B cell (primary cell): ENCODE results near the gene SIPA1. TPM values are rescaled to one million over a fixed set of nuclear protein-coding genes. Genes with fewer than 3 reads are reported as not detected.

Experiments used
- ATAC-seq: fragments of 200-7000 bp; cut with Tn5 transposase; one replicate; pipeline ENCODE4 v1.10.0; 2021; ENCODE audit warnings: low read depth, mild to moderate bottlenecking, moderate number of reproducible peaks, moderate library complexity
- CTCF ChIA-PET: fragments of 350-600 bp; sonication (Branson Sonifier 250); formaldehyde crosslinking; loops from one replicate; lab custom pipeline; 2021; ENCODE audit warnings: antibody characterized with exemption, inconsistent platforms; lab: Charles Lee
- POLR2A ChIA-PET: fragments of 350-600 bp; sonication (Branson Sonifier 250); formaldehyde crosslinking; loops from one replicate; lab custom pipeline; 2021; ENCODE audit warnings: antibody characterized with exemption; lab: Charles Lee
- DNase-seq: peaks from one replicate; pipeline ENCODE4 v3.0.0; 2013
- H2AFZ ChIP-seq: 2 replicates; pipeline ENCODE4 v1.6.1; 2012; ENCODE audit warnings: mild to moderate bottlenecking, low read depth, low read length; ENCODE audit not compliant: insufficient read depth, poor library complexity, severe bottlenecking
- H3K27ac ChIP-seq, 2 donors: 1 replicate in 1 of 2; 2 replicates in 1 of 2; pipeline ENCODE4 v1.5.1; 2012 to 2013; ENCODE audit warnings: low read length in 2 of 2, mild to moderate bottlenecking in 2 of 2, moderate library complexity in 1 of 2
- H3K27me3 ChIP-seq, 4 experiments: fragments of 200-600 bp in 1 of 4; sonication (generic) in 1 of 4; replicated peaks in 1 of 4; 1 replicate in 2 of 4; 2 replicates in 2 of 4; pipeline versions ENCODE4 v1.6.1 to v1.7.0; 2013 to 2016; ENCODE audit warnings: low read length in 3 of 4, mild to moderate bottlenecking in 2 of 4, mixed read lengths in 1 of 4, moderate library complexity in 1 of 4; ENCODE audit not compliant: insufficient read depth in 4 of 4, control insufficient read depth in 3 of 4; ENCODE audit errors: control extremely low read depth in 1 of 4
- H3K36me3 ChIP-seq, 2 experiments: replicated peaks in 1 of 2; 1 replicate in 1 of 2; 2 replicates in 1 of 2; pipeline versions ENCODE4 v1.6.1 to v1.7.1; 2013; ENCODE audit warnings: low read length in 1 of 2; ENCODE audit not compliant: insufficient read depth in 2 of 2, control insufficient read depth in 1 of 2; ENCODE audit errors: control extremely low read depth in 1 of 2, extremely low read depth in 1 of 2
- H3K4me1 ChIP-seq, 2 donors: fragments of 200-600 bp in 1 of 2; sonication (generic) in 1 of 2; 1 replicate in 1 of 2; 2 replicates in 1 of 2; pipeline versions ENCODE4 v1.5.1 to v1.6.1; 2013 to 2017; ENCODE audit warnings: low read length in 2 of 2; ENCODE audit not compliant: control insufficient read depth in 2 of 2, insufficient read depth in 2 of 2
- H3K4me2 ChIP-seq: replicated peaks from 2 replicates; pipeline ENCODE3; 2012; ENCODE audit warnings: mild to moderate bottlenecking, low read depth, low read length; ENCODE audit not compliant: poor library complexity, severe bottlenecking
- H3K4me3 ChIP-seq, 5 experiments: fragments of 200-600 bp in 1 of 5; sonication (generic) in 1 of 5; 1 replicate in 3 of 5; 2 replicates in 2 of 5; pipeline versions ENCODE4 v1.5.1 to v1.7.0; 2011 to 2016; ENCODE audit warnings: low read length in 4 of 5, mild to moderate bottlenecking in 4 of 5, low read depth in 2 of 5, control low read depth in 1 of 5, moderate library complexity in 1 of 5; ENCODE audit not compliant: insufficient read depth in 1 of 5; ENCODE audit errors: control extremely low read depth in 1 of 5, extremely low read depth in 1 of 5
- H3K79me2 ChIP-seq: fragments of 200-600 bp; sonication (generic); one replicate; pipeline ENCODE4 v1.6.0; 2016; ENCODE audit warnings: low read length; ENCODE audit not compliant: control insufficient read depth, insufficient read depth
- H3K9ac ChIP-seq: fragments of 200-600 bp; sonication (generic); 2 replicates; pipeline ENCODE4 v1.6.1; 2017; ENCODE audit warnings: mild to moderate bottlenecking, low read length, moderate library complexity
- H3K9me3 ChIP-seq, 3 donors: one replicate each; pipeline versions ENCODE4 v1.6.1 to v1.7.1; 2013; ENCODE audit warnings: low read length in 2 of 3; ENCODE audit not compliant: control insufficient read depth in 2 of 3, insufficient read depth in 1 of 3; ENCODE audit errors: control extremely low read depth in 1 of 3
- H4K20me1 ChIP-seq: 2 replicates; pipeline ENCODE4 v1.6.0; 2012; ENCODE audit warnings: mild to moderate bottlenecking, low read length; ENCODE audit not compliant: insufficient read depth, control insufficient read depth, poor library complexity, severe bottlenecking
- H3K27ac Mint-ChIP-seq: one replicate; pipeline ENCODE4 v1.8.0; 2021; ENCODE audit warnings: mixed read lengths
- H3K27me3 Mint-ChIP-seq: one replicate; pipeline ENCODE4 v1.8.0; 2021; ENCODE audit warnings: mixed read lengths
- H3K4me1 Mint-ChIP-seq: one replicate; pipeline ENCODE4 v1.8.0; 2021; ENCODE audit warnings: mixed read lengths
- H3K4me3 Mint-ChIP-seq: one replicate; pipeline ENCODE4 v1.8.0; 2021; ENCODE audit warnings: mixed read lengths
- H3K9me3 Mint-ChIP-seq: one replicate; pipeline ENCODE4 v1.8.0; 2022; ENCODE audit warnings: mixed read lengths; ENCODE audit not compliant: insufficient read depth
- EZH2 ChIP-seq: IDR thresholded peaks from 2 replicates; pipeline ENCODE4 v1.6.1; 2012; ENCODE audit warnings: borderline replicate concordance, low read depth, mild to moderate bottlenecking, moderate library complexity, low read length; ENCODE audit not compliant: insufficient read depth, poor library complexity, severe bottlenecking
- WGBS: methylation state at CpG from one replicate; pipeline ENCODE4 v1.1.5; 2013; ENCODE audit warnings: missing lambda C conversion rate; ENCODE audit not compliant: insufficient coverage; 5-methylcytosine and 5-hydroxymethylcytosine counted together
- intact Hi-C: fragments of 100-400 bp; cut with micrococcal nuclease; formaldehyde crosslinking; loops from one replicate; pipeline ENCODE4 v1.10.0; 2022
- polyA plus RNA-seq: library from polyadenylated mRNA; depleted of rRNA; stranded (reverse); fragments of >200 nt; gene quantifications from 2 replicates; pipeline ENCODE4 v1.2.3, GENCODE V29; 2012
- total RNA-seq, 2 donors: library from RNA; stranded (reverse); fragments of 120-200 nt in 1 of 2; gene quantifications; 1 replicate in 1 of 2; 2 replicates in 1 of 2; pipeline versions ENCODE4 v1.2.3 to v1.2.4, GENCODE V29; 2013 to 2022
- TF ChIP-seq, protein P1 (sequence below): fragments of 200-600 bp; IDR thresholded peaks from one replicate; pipeline ENCODE4 v1.8.0; 2022; ENCODE audit warnings: antibody characterized with exemption, mild to moderate bottlenecking

Gene SIPA1
- total and polyA plus RNA-seq, 2 donors (not counting 1 experiment from before 2014, with no cell fraction given) = 314 to 448 TPM

DNA sequence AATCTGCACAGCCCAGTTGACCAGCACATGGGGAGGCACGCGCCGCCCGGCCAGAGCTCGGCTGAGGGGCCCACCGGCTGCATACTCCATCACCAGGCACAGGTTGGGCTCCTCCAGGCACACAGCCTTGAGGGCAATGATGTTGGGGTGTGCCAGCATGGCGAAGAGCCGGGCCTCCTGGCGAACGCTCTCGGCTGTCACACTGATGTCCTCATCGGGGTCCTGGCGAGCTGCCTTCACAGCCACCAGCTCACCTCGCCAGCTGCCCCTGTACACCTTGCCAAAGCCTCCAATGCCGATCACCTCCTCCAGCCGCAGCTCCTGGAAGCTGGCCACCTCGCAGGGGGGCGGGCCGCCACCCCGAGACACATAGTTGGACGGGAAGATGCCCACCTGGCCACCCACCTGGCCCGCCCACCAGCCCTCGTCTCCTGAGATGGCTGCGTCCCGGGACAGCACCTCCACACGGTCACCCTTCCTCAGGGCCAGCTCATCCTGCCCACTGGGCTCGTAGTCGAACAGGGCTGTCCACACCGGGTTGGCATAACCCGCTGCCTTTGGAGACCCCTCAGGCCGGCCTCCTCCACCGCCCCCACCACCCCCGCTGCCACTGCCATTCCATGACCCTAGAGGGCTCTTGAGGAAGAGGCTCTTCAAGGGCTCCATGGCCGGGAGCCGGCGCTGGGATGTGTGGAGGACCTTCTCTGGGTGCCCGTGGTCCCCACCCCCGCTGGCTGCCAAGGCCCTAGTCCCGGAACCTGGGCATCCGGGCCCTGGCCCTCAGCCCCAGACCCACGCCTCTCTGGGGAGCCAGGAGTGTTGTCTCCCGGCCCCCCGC lies 24.6 kb upstream of the SIPA1 start:
- no peak for DNase-seq
- peaks cover 0 to 38% of the 10 kb centered on the region in 2 experiments for H3K36me3 ChIP-seq
- H3K27me3 ChIP-seq = no peaks in the 10 kb centered on the region
- Mint-ChIP-seq H3K27me3 (no peaks in the 10 kb centered on the region), H3K4me3 (peak overlapping the region; percentile 98), H3K27ac (peak overlapping the region; percentile 67), H3K4me1 (peaks cover 59% of the 10 kb centered on the region), H3K9me3 (no peaks in the 10 kb centered on the region)
- POLR2A ChIA-PET = interaction anchor here (1.0 to 3.9 kb wide), 5 partner anchors 15 to 73 kb away, joined by 3 to 18 read pairs (median 8); partner anchors contain the start of genes EHBP1L1, FAM89B and KCNK7
- peak overlapping the region; percentile 85 to 89 for H3K27ac ChIP-seq
- WGBS = 7% methylated on average over 38 of the region's 43 CpGs
- H3K4me2 ChIP-seq = peak overlapping the region; percentile 84
- CTCF ChIA-PET = interaction anchor here (0.6 to 3.8 kb wide), 9 partner anchors 8 to 87 kb away, joined by 3 to 21 read pairs (median 6); partner anchors contain the start of gene FAM89B
- H3K9me3 ChIP-seq = no peaks in the 10 kb centered on the region
- peaks cover 55% of the 10 kb centered on the region for H4K20me1 ChIP-seq
- H3K4me1 ChIP-seq = peaks cover 41 to 49% of the 10 kb centered on the region in 2 donors
- intact Hi-C loops = loop anchor here (10.0 kb wide), 1 partner anchor 499 kb away; the partner anchor contains the start of genes TM7SF2 and ZNHIT2
- H3K9ac ChIP-seq = peak overlapping the region; percentile 83
- peak overlapping the region; percentile 80 for H2AFZ ChIP-seq
- H3K79me2 ChIP-seq = peaks cover 75% of the 10 kb centered on the region
- H3K4me3 ChIP-seq = peak overlapping the region; percentile 62 to 93 (median 88)
- no peak for ATAC-seq
- TF ChIP-seq, protein P1, sequence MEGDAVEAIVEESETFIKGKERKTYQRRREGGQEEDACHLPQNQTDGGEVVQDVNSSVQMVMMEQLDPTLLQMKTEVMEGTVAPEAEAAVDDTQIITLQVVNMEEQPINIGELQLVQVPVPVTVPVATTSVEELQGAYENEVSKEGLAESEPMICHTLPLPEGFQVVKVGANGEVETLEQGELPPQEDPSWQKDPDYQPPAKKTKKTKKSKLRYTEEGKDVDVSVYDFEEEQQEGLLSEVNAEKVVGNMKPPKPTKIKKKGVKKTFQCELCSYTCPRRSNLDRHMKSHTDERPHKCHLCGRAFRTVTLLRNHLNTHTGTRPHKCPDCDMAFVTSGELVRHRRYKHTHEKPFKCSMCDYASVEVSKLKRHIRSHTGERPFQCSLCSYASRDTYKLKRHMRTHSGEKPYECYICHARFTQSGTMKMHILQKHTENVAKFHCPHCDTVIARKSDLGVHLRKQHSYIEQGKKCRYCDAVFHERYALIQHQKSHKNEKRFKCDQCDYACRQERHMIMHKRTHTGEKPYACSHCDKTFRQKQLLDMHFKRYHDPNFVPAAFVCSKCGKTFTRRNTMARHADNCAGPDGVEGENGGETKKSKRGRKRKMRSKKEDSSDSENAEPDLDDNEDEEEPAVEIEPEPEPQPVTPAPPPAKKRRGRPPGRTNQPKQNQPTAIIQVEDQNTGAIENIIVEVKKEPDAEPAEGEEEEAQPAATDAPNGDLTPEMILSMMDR = no peak
- no peak for TF ChIP-seq EZH2
